ENCODE results near the gene HDAC6.
A peak's percentile ranks its signal among the peaks of the same experiment; 100 is the strongest.

Gene HDAC6

GRCh38 chrX:48801280-48802088 is at the start of gene HDAC6:
Gene HDAC6 (plus strand): TSS chrX:48802067. CDS start chrX:48802693, 626 bp downstream.
- peak; percentile 89 to 96 (median 94) for DNase-seq

GRCh38 chrX:48752498-48752897 is 49.4 kb upstream of the HDAC6 start:
- DNase-seq = no peak

- DNase-seq = no peak
Measured at GRCh38 chrX:48753708-48754228, 48.1 kb upstream of the HDAC6 start.

GRCh38 chrX:48754238-48754637 is 47.6 kb upstream of the HDAC6 start:
- no peak for DNase-seq

GRCh38 chrX:48761674-48762471 is 40.0 kb upstream of the HDAC6 start, which contains the start of gene GLOD5:
Gene GLOD5 (plus strand): TSS chrX:48761747. CDS start chrX:48761791, 44 bp downstream.
- DNase-seq = no peak

GRCh38 chrX:48769230-48769629 is 32.6 kb upstream of the HDAC6 start:
- no peak for DNase-seq

GRCh38 chrX:48770296-48770695 is 31.6 kb upstream of the HDAC6 start:
- DNase-seq = no peak

- DNase-seq = no peak
Measured at GRCh38 chrX:48772602-48773001, 29.3 kb upstream of the HDAC6 start.

- DNase-seq = no peak
Measured at GRCh38 chrX:48776818-48777439, 24.9 kb upstream of the HDAC6 start.

- no peak for DNase-seq
Measured at GRCh38 chrX:48779399-48779798, 22.5 kb upstream of the HDAC6 start.

- DNase-seq = no peak
Measured at GRCh38 chrX:48781705-48782104, 20.2 kb upstream of the HDAC6 start.

- no peak for DNase-seq
Measured at GRCh38 chrX:48782216-48782615, 19.7 kb upstream of the HDAC6 start.

- no peak for DNase-seq
Measured at GRCh38 chrX:48782795-48783194, 19.1 kb upstream of the HDAC6 start.

GRCh38 chrX:48784726-48785125 is 17.1 kb upstream of the HDAC6 start:
- no peak for DNase-seq

GRCh38 chrX:48785186-48785539 is 16.7 kb upstream of the HDAC6 start:
- DNase-seq = no peak

- DNase-seq = no peak
Measured at GRCh38 chrX:48785540-48786214, 16.2 kb upstream of the HDAC6 start.

- DNase-seq = no peak
Measured at GRCh38 chrX:48786341-48786800, 15.5 kb upstream of the HDAC6 start, which contains the start of gene GATA1. Gene GATA1 (plus strand): TSS chrX:48786590. CDS start chrX:48791110, 4,520 bp downstream.

GRCh38 chrX:48786825-48787504 is 14.9 kb upstream of the HDAC6 start:
- no peak for DNase-seq

- DNase-seq = no peak
Measured at GRCh38 chrX:48787505-48788443, 14.1 kb upstream of the HDAC6 start.

- no peak for DNase-seq
Measured at GRCh38 chrX:48789366-48790220, 12.3 kb upstream of the HDAC6 start.

Measured in activated CD4-positive, CD25-positive, alpha-beta regulatory T cell (primary cell).